Panc1 (cell line): Measurements from ENCODE around the gene E2F6. TPM values are rescaled to one million over a fixed set of nuclear protein-coding genes. Genes with fewer than 3 reads are reported as not detected.

ENCODE experiments used
- ATAC-seq: fragments of 200-7000 bp; cut with Tn5 transposase; 2 replicates; pipeline ENCODE4 v1.9.1; 2020; ENCODE audit warnings: mild to moderate bottlenecking, moderate library complexity
- BruUV-seq: library from RNA; stranded (reverse); fragments of 400-500 nt; replicated peaks from 2 replicates; lab custom pipeline; 2021; lab: Mats Ljungman, UMichigan
- CTCF ChIA-PET: fragments of 300-600 bp; sonication (Branson Sonifier 250); formaldehyde crosslinking; loops from one replicate; lab custom pipeline; 2022; ENCODE audit warnings: antibody characterized with exemption; lab: Charles Lee
- POLR2A ChIA-PET: fragments of 300-600 bp; sonication (Branson Sonifier 250); formaldehyde crosslinking; loops from one replicate; lab custom pipeline; 2022; ENCODE audit warnings: antibody characterized with exemption; lab: Charles Lee
- DNase-seq: peaks from one replicate; pipeline ENCODE4 v3.0.0-alpha.2; 2010; ENCODE audit warnings: low read depth, low spot score
- H3K27ac ChIP-seq: 2 replicates; pipeline ENCODE4 v1.5.1; 2011; ENCODE audit warnings: mild to moderate bottlenecking, low read length, inconsistent platforms
- H3K27me3 ChIP-seq: fragments of 200-500 bp; sonication (Bioruptor generic); 2 replicates; pipeline ENCODE4 v1.6.0; 2014; ENCODE audit warnings: low read length, inconsistent platforms; ENCODE audit not compliant: control insufficient read depth, insufficient read depth
- H3K36me3 ChIP-seq: fragments of 200-500 bp; sonication (Bioruptor generic); 2 replicates; pipeline ENCODE4 v1.5.1; 2014; ENCODE audit warnings: inconsistent platforms, mild to moderate bottlenecking, low read length, moderate library complexity; ENCODE audit not compliant: control insufficient read depth, insufficient read depth
- H3K4me1 ChIP-seq: 2 replicates; pipeline ENCODE4 v1.5.1; 2011; ENCODE audit warnings: inconsistent platforms, mild to moderate bottlenecking, low read length, moderate library complexity; ENCODE audit not compliant: control insufficient read depth, insufficient read depth
- H3K4me3 ChIP-seq, 2 experiments: 2 replicates each; pipeline ENCODE4 v1.5.1; 2011 to 2012; ENCODE audit warnings: low read depth in 2 of 2, low read length in 2 of 2, mild to moderate bottlenecking in 2 of 2, inconsistent platforms in 1 of 2, moderate library complexity in 1 of 2
- H3K9me3 ChIP-seq: fragments of 200-500 bp; sonication (Bioruptor generic); 2 replicates; pipeline ENCODE4 v1.5.1; 2014; ENCODE audit warnings: low read depth, mild to moderate bottlenecking, inconsistent platforms, low read length, moderate library complexity; ENCODE audit not compliant: control insufficient read depth, insufficient read depth
- POLR2AphosphoS5 ChIP-seq: IDR thresholded peaks from 2 replicates; pipeline ENCODE4 v1.6.1; 2012; ENCODE audit warnings: mild to moderate bottlenecking, low read depth, low read length, moderate library complexity
- SIN3A ChIP-seq: IDR thresholded peaks from 2 replicates; pipeline ENCODE4 v1.6.1; 2012; ENCODE audit warnings: low read depth, mild to moderate bottlenecking, low read length, moderate library complexity, borderline replicate concordance; ENCODE audit not compliant: insufficient read depth
- TCF7L2 ChIP-seq: IDR thresholded peaks from 2 replicates; pipeline ENCODE4 v1.6.1; 2011; ENCODE audit warnings: mild to moderate bottlenecking, low read depth, low read length, inconsistent platforms
- in situ Hi-C: cut with HindIII; loops from 2 replicates; pipeline ENCODE4 v1.10.0; 2016; ENCODE audit warnings: low sequenced_read_pairs, low pct_unique_long_range_greater_than_20kb
- intact Hi-C: fragments of 100-400 bp; cut with micrococcal nuclease; formaldehyde crosslinking; loops from one replicate; pipeline ENCODE4 v1.10.0; 2022; ENCODE audit not compliant: unreplicated experiment
- total RNA-seq: library from RNA; stranded (reverse); gene quantifications from one replicate; pipeline ENCODE4 v1.2.1, GENCODE V29; 2021; ENCODE audit not compliant: unreplicated experiment
- TF ChIP-seq, protein P1 (sequence below): fragments of 450-650 bp; IDR thresholded peaks from 2 replicates; pipeline ENCODE4 v1.5.1; 2017; ENCODE audit warnings: mild to moderate bottlenecking
- TF ChIP-seq, protein P2 (sequence below), 2 experiments: IDR thresholded peaks; 2 replicates each; pipeline ENCODE4 v1.6.1; 2011 to 2012; ENCODE audit warnings: low read depth in 2 of 2, control low read depth in 1 of 2, low read length in 1 of 2, mild to moderate bottlenecking in 1 of 2, moderate library complexity in 1 of 2; ENCODE audit not compliant: insufficient read depth in 1 of 2

E2F6 gene
- total RNA-seq, 1 experiment from 2014 or later: 23.9 TPM

DNA sequence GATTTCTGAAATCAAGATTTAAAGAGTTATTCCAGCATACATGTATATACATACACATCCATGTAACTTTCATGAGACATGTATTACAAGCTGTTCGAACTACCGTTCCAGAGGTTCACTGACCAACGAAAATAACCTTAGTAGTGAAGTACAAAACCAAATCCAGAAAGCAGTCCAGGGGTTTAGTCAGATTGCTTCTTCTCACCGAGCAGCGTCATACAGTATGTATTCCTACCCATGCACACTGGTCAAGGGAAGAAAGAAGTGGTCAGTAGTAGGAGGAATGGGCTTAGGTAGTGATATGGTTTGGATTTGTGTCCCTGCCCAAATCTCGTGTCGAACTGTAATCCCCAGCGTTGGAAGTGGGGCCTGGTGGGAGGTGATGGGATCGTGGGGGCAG lies 45.3 kb downstream of the E2F6 start:
- BruUV-seq: no TSS peak
- Histone ChIP-seq H3K27ac (no peak overlapping the region), H3K27me3 (no peaks in the 10 kb centered on the region), H3K9me3 (no peaks in the 10 kb centered on the region), H3K4me1 (no peaks in the 10 kb centered on the region), H3K36me3 (no peaks in the 10 kb centered on the region), H3K4me3 (no peak overlapping the region)
- ATAC-seq (no peak), DNase-seq (no peak)
- no peak for TF ChIP-seq POLR2AphosphoS5
- no peak for TF ChIP-seq SIN3A
- TF ChIP-seq, protein P1, sequence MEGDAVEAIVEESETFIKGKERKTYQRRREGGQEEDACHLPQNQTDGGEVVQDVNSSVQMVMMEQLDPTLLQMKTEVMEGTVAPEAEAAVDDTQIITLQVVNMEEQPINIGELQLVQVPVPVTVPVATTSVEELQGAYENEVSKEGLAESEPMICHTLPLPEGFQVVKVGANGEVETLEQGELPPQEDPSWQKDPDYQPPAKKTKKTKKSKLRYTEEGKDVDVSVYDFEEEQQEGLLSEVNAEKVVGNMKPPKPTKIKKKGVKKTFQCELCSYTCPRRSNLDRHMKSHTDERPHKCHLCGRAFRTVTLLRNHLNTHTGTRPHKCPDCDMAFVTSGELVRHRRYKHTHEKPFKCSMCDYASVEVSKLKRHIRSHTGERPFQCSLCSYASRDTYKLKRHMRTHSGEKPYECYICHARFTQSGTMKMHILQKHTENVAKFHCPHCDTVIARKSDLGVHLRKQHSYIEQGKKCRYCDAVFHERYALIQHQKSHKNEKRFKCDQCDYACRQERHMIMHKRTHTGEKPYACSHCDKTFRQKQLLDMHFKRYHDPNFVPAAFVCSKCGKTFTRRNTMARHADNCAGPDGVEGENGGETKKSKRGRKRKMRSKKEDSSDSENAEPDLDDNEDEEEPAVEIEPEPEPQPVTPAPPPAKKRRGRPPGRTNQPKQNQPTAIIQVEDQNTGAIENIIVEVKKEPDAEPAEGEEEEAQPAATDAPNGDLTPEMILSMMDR: no peak
- TF ChIP-seq TCF7L2: no peak
- TF ChIP-seq, protein P2, sequence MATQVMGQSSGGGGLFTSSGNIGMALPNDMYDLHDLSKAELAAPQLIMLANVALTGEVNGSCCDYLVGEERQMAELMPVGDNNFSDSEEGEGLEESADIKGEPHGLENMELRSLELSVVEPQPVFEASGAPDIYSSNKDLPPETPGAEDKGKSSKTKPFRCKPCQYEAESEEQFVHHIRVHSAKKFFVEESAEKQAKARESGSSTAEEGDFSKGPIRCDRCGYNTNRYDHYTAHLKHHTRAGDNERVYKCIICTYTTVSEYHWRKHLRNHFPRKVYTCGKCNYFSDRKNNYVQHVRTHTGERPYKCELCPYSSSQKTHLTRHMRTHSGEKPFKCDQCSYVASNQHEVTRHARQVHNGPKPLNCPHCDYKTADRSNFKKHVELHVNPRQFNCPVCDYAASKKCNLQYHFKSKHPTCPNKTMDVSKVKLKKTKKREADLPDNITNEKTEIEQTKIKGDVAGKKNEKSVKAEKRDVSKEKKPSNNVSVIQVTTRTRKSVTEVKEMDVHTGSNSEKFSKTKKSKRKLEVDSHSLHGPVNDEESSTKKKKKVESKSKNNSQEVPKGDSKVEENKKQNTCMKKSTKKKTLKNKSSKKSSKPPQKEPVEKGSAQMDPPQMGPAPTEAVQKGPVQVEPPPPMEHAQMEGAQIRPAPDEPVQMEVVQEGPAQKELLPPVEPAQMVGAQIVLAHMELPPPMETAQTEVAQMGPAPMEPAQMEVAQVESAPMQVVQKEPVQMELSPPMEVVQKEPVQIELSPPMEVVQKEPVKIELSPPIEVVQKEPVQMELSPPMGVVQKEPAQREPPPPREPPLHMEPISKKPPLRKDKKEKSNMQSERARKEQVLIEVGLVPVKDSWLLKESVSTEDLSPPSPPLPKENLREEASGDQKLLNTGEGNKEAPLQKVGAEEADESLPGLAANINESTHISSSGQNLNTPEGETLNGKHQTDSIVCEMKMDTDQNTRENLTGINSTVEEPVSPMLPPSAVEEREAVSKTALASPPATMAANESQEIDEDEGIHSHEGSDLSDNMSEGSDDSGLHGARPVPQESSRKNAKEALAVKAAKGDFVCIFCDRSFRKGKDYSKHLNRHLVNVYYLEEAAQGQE (IDR thresholded peaks at IDR 0.05; ENCODE audit: insufficient read depth in 1 of 2, low read depth in 2 of 2, low read length in 1 of 2): no peak
- in situ Hi-C loops (no loop called here), intact Hi-C loops (no loop called here)
- CTCF ChIA-PET: no interaction called here
- POLR2A ChIA-PET: no interaction called here

DNA sequence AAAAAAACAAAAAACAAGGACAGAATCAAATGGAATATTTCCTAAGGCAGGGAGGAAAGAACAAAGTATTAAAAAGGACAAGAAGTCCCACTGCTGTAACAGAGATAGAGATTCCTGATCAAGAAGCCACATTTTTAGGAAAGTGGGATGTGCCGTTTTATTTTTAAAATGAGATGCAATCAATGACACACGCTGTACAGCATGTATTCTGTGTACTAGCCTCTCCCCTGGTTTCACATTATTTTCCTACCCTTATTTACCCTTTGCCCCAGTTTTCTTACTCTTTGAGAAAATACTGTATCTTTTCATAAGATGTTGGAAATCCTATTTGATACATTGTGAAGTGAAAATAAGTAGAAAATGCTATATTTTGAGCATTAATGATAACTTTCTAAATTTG lies 45.8 kb downstream of the E2F6 start:
- no peak for DNase-seq
- intact Hi-C loops: no loop called here
- no peaks in the 10 kb centered on the region for H3K9me3 ChIP-seq
- no TSS peak for BruUV-seq
- ATAC-seq: no peak
- ChIA-PET CTCF (interaction anchor here (0.6 kb wide), 2 partner anchors 138 to 265 kb away, joined by 3 to 4 read pairs; partner anchors contain the start of gene SLC66A3), POLR2A (no interaction called here)
- H3K27ac ChIP-seq: no peak overlapping the region
- in situ Hi-C loops: no loop called here
- H3K4me1 ChIP-seq: no peaks in the 10 kb centered on the region
- TF ChIP-seq, protein P1: no peak
- TF ChIP-seq TCF7L2: no peak
- TF ChIP-seq POLR2AphosphoS5: no peak
- TF ChIP-seq, protein P2 (IDR thresholded peaks at IDR 0.05; ENCODE audit: insufficient read depth in 1 of 2, low read depth in 2 of 2, low read length in 1 of 2): no peak
- no peak for TF ChIP-seq SIN3A
- no peak overlapping the region for H3K4me3 ChIP-seq
- no peaks in the 10 kb centered on the region for H3K27me3 ChIP-seq
- H3K36me3 ChIP-seq: no peaks in the 10 kb centered on the region
